Left cardiac atrium (tissue), 4 donors: ENCODE results near the gene ADAM33. TPM values are rescaled to one million over a fixed set of nuclear protein-coding genes. Genes with fewer than 3 reads are reported as not detected.

Experiments
- ATAC-seq, 2 donors: fragments of 200-7000 bp; cut with Tn5 transposase; one replicate each; pipeline ENCODE4 v1.9.1; 2020; ENCODE audit warnings: mild to moderate bottlenecking in 2 of 2, moderate library complexity in 2 of 2
- DNase-seq: peaks from one replicate; pipeline ENCODE4 v3.0.0-alpha.2; 2020
- intact Hi-C, 2 donors: fragments of 100-400 bp; cut with DNase I; formaldehyde crosslinking; loops; one replicate each; pipeline versions ENCODE4 v1.14.1 to v1.15.1; 2022 to 2023
- total RNA-seq, 2 donors: library from RNA; stranded (reverse); fragmentation: NEBNext Ultra II Directional; extraction: Animal tissue kit (Norgen Biotek cat#: 25700); gene quantifications; one replicate each; pipeline ENCODE4 v1.2.1, GENCODE V29; 2021
- donor health status: DM: no; HTN: yes; CAD: no.
- donor health status: DM: no; HTN: yes; CAD: no; lungs with severe emphysema.
- donor health status: DM: yes; HTN: yes; CAD: no.
- donor health status: Dilated cardiomyopathy.

The ADAM33 gene
- total RNA-seq, 2 donors from 2014 or later, result 9.9 to 18.5 TPM

DNA sequence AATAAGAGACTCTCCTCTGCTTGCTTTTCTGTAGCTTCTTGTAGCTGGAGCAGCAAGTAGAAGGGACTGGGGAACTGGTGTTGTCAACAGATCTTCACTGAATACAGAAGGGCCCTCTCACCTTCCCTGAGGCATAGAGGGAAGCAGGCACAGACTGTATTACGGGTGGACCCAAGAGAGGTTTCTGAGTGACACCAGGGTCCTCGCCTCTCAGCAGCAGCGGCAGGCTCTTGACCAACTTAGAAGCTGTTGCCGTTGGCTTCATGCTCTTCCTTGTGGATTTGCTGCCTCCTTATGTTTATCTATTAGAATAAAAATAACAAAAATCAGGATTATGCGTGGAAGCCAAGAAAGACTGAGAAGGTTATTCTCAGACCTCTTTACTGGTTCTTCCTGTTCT is 50.3 kb downstream of the ADAM33 start:
- intact Hi-C loops, result no loop called here
- no peak for DNase-seq
- ATAC-seq, result peak in 1 of 2 donors; percentile 25

- intact Hi-C loops, result no loop called here
- ATAC-seq (no peak), DNase-seq (no peak)
These were observed 51.4 kb downstream of the ADAM33 start for GRCh38 chr20:3630429-3630828.

DNA sequence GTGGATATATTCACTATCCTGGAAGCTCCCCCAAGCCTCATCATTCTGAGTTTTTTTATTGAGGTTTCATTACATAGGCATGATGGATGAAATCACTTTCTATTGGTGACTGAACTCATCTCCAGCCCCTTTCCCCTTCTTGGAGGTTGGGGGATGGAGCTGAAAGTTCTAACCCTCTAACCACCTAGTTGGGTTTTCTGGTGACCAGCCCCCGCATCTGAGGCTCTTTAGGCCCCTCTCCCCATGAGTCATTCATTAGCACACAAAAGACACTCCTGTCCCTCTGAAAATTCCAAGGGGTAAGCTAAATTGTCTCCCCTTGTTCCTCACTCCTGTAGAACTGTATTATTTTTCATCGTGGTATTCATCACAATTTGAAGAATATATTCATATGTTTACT is 51.9 kb downstream of the ADAM33 start:
- ATAC-seq, result no peak
- no peak for DNase-seq
- intact Hi-C loops, result no loop called here

GRCh38 chr20:3628502-3629314 is 53.1 kb downstream of the ADAM33 start:
- intact Hi-C loops, result no loop called here
- ATAC-seq, result no peak
- no peak for DNase-seq

- intact Hi-C loops, result no loop called here
- no peak for DNase-seq
- ATAC-seq, result no peak
These were observed 54.3 kb downstream of the ADAM33 start for GRCh38 chr20:3627476-3627875.

GRCh38 chr20:3622406-3622805 is 59.4 kb downstream of the ADAM33 start:
- ATAC-seq (no peak), DNase-seq (no peak)
- intact Hi-C loops, result no loop called here

DNA sequence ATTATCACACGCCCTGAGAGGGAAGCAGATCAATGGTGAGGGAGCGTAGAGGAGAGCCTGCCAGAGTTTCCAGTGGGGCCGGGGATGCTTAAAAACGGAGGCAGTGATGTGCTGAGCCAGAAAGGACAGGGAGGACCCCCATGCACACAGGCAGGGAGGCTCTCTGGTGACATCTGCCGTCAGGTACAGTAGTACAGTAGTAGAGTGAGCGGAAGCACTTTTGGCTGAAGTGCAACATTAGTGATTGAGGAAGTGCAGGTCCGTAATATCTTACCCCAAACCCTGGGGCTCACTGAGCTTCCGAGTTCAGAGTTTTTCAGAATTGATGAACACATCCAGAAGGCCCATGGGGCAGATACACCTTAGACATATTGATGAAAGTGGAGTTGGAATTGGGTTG is 60.7 kb downstream of the ADAM33 start:
- no peak for ATAC-seq
- intact Hi-C loops, result no loop called here
- no peak for DNase-seq

Other genes starting within 250 kb of the ADAM33 start
- 10 to 100 TPM; 29.0 to 34.5 TPM for gene ATRN, start 211.0 kb downstream of the ADAM33 start, total RNA-seq
- gene GFRA4, start 18.6 kb downstream of the ADAM33 start, total RNA-seq, result not detected
- gene SIGLEC1, start 30.6 kb upstream of the ADAM33 start, total RNA-seq, result 10 to 100 TPM; 12.4 to 23.9 TPM
- gene HSPA12B, start 50.7 kb upstream of the ADAM33 start, total RNA-seq, result 10 to 100 TPM; 15.7 to 19.3 TPM
- gene ADISSP, start 85.7 kb upstream of the ADAM33 start, total RNA-seq, result 10 to 100 TPM; 17.2 to 23.2 TPM
- not detected for gene SPEF1, start 99.4 kb upstream of the ADAM33 start, total RNA-seq
- gene CENPB, start 104.7 kb upstream of the ADAM33 start, total RNA-seq, result 10 to 100 TPM; 70.8 to 93.6 TPM
- 10 to 100 TPM; 13.8 to 16.6 TPM for gene CDC25B, start 114.3 kb upstream of the ADAM33 start, total RNA-seq
- 10 to 100 TPM; 11.8 to 14.7 TPM for gene AP5S1, start 138.5 kb upstream of the ADAM33 start, total RNA-seq
- 10 to 100 TPM; 28.9 to 31.1 TPM for gene MAVS, start 164.8 kb upstream of the ADAM33 start, total RNA-seq
- 10 to 100 TPM; 18.7 to 23.8 TPM for gene PANK2, start 207.4 kb upstream of the ADAM33 start, total RNA-seq